Activated CD4-positive, alpha-beta T cell treated with anti-CD3 and anti-CD28 coated beads, Interleukin-2, amount 50 U/mL, for 4 hours (primary cell): ENCODE results near the gene PANX2.
"Not testable (repeated sequence)": the region's sequence is repeated elsewhere in the genome, so short reads cannot be mapped to it uniquely, and the experiment has no call there.

Experiments
- DNase-seq, 2 experiments: peaks; one replicate each; pipeline ENCODE4 v3.0.0-alpha.2; 2020

Gene PANX2, protein sequence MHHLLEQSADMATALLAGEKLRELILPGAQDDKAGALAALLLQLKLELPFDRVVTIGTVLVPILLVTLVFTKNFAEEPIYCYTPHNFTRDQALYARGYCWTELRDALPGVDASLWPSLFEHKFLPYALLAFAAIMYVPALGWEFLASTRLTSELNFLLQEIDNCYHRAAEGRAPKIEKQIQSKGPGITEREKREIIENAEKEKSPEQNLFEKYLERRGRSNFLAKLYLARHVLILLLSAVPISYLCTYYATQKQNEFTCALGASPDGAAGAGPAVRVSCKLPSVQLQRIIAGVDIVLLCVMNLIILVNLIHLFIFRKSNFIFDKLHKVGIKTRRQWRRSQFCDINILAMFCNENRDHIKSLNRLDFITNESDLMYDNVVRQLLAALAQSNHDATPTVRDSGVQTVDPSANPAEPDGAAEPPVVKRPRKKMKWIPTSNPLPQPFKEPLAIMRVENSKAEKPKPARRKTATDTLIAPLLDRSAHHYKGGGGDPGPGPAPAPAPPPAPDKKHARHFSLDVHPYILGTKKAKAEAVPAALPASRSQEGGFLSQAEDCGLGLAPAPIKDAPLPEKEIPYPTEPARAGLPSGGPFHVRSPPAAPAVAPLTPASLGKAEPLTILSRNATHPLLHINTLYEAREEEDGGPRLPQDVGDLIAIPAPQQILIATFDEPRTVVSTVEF

DNA sequence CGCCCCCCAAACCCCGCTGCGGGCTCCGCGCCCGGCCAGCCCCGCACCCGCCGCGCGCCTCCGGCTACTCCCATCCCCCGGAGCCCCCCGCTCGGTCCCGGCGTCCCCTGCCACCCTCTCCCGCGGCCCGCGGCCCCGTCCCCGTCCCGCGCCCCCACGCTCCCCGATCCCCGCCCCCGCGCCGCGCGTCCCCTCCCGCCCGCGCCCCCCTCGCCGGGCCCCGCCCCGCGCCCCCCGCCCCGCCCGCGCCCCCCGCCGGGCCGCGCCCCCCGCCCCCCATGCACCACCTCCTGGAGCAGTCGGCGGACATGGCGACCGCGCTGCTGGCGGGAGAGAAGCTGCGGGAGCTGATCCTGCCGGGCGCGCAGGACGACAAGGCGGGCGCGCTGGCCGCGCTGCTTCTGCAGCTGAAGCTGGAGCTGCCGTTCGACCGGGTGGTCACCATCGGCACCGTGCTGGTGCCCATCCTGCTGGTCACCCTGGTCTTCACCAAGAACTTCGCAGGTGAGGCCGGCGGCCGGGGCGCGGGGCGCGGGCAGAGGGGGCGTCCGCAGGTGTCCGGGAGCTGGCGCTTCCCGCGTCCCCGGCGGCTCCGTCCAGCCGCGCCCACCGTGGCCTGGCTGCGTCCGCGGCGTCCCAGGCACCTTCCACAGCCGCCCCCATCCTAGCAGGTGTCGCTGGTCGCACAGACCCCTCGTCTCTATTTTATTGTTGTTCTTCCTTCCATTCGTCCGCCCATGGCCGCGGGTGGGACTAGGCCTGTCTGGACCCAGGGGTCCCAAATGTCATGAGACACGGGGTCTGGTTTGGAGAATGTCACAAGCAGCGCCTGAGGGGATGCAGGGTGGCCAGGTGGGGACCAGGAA lies at the start of gene PANX2:
Gene PANX2, plus strand, starts transcription at position 279 of the 866 bp plus-strand sequence. Its CDS starts 0 bp downstream, at position 279.
- DNase-seq, result no peak

DNA sequence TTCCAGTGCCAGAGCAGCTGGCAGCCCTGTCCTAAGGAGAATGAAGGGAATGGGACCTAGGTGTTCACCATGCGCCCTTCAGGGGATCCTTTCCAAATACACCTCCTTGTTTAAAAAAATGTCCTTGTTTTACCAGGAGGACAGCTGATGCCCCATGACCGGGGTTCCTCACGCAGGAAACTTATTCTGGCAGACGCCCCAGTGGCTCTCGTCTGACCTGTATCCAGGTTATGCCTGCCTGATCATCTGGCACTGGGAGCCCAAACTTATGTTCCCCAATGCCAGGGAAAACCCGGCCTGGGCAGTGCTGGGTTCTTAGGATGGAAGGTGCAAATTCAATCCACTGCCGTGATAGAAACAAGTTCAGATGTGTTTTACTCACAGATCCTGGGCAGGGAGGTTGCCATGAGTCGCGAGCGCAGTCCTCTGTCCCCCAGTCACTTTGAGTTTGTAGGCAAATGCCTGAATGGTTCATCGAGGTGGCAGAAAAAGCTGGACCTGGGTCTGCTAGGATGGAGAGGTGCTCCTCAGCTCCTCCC lies 49.3 kb upstream of the PANX2 start:
- no peak for DNase-seq

DNA sequence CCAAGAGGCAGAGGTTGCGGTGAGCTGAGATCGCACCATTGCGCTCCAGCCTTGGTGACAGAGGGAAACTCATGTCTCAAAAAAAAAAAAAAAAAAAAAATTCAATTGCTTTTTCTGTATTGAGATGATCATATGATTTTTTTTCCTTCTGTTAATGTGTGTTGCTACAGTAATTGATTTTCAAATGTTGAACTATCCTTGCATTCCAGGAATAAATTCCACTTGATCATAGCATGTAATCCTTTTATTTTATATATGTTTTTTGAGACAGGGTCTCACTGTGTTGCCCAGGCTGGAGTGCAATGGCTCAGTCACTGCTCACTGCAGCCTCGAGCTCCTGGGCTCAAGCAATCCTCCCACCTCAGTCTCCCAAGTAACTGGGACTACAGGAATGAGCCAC lies 47.4 kb upstream of the PANX2 start:
- no peak for DNase-seq

DNA sequence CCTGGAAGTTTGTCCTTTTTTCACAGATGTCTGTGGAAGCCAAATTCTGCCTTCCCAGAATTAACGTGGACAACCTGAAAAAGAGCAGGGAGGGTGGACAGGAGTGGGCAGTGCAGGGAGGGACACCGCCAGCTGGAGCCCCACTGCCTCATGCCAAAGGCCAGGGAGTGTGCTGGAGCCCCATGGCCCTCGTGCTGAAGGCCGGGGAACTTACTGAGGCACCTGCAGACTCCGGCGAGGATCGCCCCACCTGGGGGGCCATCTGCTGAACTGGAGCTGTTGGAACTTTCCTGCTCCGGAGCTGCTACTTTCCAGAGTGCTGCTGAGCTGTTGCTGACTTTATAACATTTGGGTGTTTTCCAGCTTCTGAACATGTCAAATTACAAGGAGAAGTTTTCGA lies 45.5 kb upstream of the PANX2 start:
- DNase-seq, result no peak

DNA sequence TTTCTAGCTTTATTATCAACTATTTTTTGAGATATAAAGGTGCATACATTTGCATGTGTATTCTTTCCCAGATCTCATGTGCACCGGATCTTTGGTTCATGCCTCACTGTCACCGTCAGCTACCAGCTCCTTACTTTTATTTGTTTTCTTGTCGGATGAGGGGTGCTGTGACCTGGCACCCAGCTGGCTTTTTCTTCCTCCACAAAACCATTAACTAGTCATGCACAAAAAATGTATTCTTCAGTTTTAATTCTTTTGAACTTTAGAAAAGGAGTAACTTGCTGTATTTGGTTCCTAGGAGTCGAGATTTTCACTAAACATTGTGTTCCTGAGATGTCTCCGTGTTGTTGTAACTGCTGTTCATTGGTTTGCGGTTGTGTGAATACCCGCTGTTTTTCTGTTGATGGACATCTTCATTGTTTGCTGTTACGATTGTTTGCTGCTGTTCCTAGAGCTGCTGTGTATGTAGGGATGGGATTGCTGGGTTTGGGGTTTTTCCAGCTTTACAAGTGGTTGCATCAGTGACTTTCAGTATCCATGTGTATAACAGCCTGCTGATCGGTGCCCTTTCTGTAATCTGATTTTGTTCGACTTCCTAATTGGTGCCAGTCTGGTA lies 41.3 kb upstream of the PANX2 start:
- DNase-seq, result no peak

DNA sequence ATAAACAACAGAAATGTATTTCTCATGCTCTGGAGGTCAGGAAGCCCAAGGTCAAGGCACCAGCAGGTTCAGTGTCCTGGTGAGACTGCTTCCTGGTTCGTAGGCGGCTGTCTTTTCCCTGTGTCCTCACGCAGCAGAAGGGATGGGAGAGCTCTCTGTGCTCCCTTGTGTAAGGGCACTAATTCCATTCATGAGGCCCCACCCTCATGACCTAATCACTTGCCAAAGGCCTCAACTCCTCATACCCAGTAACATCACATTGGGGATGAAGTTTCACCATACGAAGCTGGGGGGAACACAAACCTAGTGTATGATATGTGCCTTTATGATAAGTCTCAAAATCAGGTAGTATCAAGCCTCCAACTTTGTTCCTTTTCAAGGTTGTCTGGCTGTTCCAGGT lies 38.6 kb upstream of the PANX2 start:
- DNase-seq, result no peak

DNA sequence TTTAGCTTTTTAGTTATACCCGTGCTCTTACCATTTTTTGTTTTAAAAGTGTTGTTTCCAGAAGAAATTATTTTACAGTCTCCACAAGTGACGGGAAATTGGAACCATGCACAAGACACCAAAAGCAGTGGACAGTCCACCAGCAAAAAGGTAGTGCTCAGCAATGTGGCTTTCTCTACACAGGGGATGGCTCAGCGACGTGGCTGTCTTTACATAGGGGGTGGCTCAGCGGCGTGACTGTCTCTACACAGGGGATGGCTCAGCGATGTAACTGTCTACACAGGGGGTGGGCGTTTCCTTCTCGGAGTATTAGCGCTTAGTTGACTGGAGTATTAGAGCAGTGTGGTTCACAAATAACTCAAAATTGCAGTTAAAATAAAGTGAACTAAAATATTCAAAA lies 36.0 kb upstream of the PANX2 start:
- DNase-seq, result no peak

DNA sequence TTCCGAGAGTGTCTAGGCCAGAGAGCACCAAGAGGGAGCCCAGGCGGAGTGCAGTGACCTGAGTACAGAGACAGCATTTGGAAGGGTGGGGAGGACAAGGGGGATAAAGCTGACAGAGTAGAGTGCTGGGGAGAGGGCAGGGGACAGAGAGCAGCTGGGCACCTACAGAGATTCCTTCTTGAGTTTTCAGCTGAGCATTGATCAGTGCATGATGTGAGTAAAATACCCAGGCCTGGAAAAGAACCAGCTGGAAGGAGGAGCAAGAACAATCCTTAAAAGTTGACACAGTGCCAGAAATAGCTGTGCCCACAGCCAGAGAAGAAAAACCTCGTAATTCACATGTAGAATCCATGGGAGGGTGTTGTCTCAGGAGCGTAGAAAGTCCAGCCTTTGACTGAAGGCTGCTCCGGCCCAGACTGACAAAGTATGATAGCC lies 33.9 kb upstream of the PANX2 start:
- no peak for DNase-seq

DNA sequence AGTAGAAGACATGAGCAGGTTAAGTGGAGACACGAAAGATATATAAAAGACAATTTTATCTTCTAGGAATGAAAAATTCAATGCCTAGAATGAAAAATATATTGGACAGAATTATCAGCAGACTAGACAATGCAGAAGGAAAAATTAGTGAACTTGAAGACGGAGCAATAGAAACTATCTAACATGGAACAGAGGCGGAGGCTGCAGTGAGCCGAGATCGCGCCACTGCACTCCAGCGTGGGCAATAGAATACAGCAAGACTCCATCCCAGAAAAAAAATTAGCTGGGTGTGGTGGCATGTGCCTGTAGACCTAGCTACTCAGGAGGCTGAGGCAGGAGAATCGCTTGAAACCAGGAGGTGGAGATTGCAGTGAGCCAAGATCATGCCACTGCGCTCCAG lies 33.3 kb upstream of the PANX2 start:
- not testable (repeated sequence) for DNase-seq

DNA sequence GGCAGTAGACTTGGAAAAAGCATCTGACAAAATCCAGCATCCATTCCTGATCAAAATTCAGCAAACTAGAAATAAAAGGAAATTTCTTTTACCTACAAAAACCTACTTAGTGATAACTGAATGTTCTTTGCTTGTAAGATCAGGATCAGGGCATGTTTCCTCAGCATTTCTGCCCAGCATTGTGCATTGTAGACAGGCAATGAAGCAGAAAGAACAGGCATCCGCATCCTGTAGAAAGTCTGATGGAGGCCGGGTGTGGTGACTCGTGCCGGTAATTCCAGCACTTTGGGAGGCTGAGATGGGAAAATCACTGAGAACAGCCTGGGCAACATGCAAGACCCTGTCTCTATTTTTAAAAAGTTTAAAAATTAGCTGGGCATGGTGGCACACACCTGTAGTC lies 32.5 kb upstream of the PANX2 start:
- DNase-seq, result no peak

DNA sequence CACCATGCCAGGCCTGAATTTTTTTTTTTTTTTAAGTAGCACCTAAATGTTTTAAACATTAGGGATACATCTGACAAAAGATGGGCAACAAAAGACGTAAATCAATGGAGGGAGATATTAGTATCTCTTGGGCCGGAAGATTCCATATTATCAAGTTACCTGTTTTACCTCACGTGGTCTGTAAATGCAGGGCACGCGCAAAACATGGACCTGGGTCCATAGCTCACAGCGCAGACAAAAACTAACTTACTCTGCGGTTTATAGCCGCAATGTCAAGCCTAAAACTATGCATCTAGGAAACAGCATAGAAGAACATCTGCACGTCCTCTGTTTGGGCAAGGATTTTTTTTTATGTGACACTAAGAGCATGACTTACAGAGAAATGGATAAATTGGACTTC lies 31.5 kb upstream of the PANX2 start:
- no peak for DNase-seq

DNA sequence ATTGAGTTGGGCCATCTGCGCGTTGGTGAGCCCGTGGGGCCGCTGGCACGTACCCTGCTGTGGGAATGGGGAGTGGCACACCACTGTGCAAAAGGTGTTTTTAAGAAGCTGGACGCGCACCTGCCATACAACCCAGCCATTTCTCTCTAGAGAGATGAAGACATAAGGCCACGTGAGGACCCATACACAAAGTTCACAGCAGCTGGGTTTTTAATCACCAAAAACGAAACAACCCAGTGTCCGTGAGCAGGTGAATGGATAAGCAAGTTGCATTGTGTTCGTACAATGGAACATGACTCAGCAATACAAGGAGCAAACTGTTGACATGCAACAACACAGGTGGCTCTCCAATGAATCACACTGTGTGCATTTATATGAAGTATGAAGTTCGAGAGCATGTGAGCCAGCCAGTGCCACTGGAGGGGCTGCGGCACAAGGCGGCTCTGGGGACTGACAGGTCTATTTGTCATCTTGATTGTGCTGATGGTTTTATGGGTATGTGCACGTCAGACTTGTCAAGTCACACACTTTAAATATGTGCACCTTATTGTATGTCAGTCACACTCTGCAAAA lies 30.6 kb upstream of the PANX2 start:
- no peak for DNase-seq

DNA sequence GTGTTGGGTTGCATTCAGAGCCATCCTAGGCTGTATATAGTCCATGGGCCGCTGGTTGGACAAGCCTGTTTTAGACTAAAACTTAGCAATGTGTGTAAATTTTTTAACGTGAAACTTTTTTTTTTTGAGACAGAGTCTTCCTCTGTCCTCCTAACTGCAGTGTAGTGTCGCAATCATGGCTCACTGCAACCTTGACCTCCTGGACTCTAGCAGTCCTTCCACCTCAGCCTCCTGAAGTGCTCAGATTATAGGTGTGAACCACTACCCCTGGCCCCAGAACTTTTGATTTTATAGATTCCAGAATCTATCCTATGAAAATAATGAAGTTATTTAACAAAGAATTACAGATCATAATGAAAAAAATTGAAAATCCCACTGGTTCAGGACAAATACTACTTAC lies 29.9 kb upstream of the PANX2 start:
- no peak for DNase-seq

DNA sequence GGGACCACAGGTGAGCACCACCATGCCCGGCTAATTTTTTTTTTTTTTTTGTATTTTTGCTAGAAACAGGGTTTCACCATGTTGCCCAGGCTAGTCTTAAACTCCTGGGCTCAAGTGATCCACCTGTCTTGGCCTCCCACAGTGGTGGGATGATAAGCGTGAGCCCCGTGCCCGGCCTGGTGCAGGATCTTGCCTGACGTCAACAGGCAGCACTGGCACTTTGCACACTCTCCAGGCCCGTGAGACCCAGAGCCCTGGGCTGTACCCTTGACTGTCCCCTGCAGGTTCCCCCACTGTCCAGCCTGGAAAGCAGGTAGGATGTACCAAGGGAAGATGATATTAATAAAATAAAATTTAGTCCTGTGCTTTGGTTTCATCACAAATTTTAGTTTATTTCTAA lies 29.1 kb upstream of the PANX2 start:
- no peak for DNase-seq

DNA sequence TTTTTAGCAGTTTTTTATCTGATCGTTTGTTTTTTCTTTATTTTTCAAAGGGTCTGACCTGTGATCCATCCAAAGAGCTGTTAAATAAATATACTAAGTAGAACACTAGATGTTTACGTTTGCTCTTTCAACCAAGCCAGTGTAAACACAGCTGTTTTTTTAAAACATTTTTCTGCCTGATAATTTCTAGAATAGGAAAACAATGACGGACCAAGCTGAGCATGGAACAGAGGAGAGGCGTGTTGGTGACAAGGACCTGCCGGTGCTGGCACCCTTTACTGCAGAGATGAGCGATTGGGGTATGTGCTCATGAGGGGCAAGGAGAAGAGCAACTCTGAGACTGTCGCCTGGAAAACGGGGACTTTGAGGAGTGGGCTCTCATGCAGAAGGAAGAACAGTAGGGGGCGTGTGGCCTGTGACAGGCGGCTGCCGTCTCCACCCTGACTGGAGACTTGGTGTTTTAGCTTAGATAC lies 28.6 kb upstream of the PANX2 start:
- no peak for DNase-seq

DNA sequence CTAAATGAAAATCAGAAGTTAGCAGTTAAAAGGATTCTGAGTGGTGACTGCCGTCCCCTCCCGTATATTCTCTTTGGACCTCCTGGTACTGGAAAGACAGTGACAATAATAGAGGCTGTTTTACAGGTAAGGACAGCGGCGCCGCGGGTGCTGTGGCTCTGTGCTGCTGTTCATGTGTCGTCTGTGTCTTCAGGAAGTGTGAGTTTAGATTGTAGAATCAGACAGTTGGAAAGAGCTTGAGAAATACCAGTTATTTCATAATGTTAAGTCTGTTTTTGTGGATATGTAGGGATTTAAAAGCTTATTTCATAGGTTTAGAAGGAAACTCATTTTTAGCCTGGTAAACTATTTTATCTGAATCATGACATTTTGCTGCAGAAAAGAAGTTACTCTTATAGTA lies 27.4 kb upstream of the PANX2 start:
- DNase-seq, result no peak

DNA sequence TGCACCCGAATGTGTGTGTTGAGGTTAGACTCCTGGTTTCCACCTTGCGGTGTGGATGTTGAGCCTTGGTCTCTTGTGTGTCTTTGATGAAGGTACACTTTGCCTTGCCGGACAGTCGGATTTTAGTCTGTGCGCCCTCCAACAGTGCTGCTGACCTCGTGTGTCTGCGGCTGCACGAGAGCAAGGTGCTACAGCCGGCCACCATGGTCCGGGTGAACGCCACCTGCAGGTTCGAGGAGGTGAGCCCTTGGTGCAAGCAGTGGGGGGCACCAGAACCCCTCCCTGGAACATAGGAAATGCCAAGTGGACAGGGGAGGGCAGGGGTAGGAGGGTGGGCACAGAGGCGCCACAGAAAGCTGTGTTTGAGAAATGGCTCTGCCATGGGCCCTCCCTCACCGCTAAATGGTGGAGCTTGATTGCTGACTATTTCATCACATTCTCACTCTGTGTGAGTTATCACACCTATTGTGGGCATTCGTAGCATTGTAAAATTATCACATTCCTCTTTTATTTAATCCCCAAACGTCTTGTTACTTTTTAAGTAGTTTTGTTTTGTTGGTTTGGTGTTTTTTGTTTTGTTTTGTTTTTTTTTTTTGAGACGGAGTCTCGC lies 26.4 kb upstream of the PANX2 start:
- DNase-seq, result no peak

DNA sequence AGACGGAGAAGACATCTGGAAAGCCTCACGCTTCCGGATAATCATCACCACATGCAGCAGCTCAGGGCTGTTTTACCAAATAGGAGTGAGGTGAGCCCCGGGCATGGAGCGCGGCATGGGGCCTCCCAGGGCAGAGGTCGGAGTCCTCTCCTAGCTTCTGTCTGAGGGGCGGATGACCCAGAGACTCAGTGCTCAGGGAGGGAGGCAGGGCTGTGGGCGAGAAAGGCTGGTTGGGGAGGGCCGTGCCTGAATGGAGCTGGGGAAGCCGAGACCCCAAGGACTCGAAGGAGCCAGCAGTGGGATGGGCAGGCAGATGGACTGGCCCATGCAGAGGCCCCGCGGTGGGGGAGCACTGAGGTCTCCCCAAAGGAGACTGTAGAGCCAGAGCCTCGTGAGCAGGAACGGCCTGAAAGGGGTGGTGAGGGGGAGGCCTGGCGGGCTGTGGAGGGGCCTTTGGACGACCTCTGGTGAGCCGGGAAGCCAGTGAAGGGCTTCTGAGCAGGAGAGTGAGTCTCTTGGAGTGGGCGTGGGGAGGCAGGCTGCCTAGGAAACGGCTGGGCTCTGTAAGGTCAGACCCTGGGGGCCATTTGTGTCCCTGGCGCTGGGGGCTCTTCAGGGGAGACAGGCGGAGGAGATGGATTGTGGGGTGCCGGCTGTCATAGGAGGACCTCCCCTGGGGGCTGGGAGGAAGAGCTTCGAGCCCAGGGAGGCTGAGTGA lies 24.7 kb upstream of the PANX2 start:
- no peak for DNase-seq

DNA sequence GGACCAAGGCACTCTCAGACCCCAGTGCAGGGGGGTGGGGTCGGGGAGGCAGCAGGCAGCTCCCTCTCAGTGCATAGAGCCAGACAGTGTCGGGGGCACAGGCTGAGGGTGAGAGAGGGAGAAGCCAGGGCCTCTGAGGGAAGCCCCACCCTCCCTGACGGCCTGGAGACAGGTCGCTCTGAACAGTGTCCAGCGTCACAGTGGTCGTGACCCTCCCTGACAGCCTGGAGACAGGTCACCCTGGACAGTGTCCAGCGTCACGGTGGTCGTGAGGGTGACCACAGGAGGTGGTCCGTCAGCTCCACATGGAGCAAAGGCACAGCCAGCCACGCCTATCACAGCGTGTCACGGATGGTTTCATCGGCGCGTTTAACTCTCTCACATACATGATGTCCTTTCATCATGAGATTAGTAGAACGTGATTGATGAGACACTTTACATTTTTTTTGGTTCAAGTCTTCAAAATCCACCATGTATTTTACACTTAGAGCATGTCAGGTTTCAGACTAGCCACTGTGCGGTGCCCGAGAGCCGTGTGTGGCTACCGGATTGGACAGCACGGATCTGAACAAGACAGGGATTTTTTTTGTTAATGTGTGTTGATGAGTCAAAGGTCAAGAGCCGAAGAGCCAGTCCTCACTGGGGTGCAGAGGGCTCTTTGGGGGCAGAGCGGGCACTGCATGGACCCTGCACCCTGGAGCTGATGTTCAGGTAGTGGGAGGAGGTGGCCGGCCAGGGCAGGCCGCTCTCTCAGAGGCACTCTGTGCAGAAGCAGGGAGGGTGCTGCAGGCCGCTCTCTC lies 23.9 kb upstream of the PANX2 start:
- no peak for DNase-seq
